Stimulated activated CD8-positive, alpha-beta memory T cell treated with anti-CD3 and anti-CD28 coated beads, Interleukin-4, amount 100 ng/mL, for 48 hours (primary cell): ENCODE results near the gene MAP4K4.

ENCODE experiments used
- DNase-seq: peaks from one replicate; pipeline ENCODE4 v3.0.0-alpha.2; 2020

Gene MAP4K4

DNA sequence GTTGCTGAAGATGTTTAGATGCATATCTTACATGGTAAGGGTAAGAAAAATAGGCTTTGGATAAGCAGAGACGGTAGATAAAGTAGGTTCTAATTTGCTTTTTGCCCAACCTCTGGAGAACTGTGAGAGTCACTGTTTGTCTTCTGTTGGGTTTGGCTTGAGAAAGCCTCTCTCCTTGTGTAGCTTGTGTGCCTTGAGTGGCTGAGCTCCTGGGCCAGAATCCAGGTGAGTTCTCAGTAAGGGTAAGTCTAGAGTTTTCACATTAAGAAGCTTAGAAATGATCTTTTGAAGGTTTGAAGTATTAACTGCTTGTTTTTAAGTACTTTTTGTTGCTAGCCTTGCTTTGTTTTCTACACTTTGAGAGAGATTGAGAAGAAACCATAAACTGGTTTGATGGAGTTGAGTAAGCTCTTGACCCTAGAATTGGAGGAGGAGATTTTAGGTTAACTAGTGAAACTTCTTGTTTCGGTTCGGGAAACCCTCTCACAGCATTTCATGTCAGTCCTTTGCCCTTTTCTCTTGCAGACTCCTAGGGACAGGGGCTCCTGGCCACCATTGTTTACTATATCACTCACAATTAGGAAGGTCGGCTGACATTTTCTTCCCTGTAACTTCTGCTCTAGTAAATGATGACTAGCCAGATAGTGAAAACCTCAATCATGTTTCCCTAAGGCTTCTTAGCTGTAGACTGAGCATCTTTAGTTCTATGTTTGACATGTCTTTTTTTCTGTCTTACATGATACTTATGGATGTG is 26.0 kb downstream of the MAP4K4 start:
- DNase-seq = no peak

DNA sequence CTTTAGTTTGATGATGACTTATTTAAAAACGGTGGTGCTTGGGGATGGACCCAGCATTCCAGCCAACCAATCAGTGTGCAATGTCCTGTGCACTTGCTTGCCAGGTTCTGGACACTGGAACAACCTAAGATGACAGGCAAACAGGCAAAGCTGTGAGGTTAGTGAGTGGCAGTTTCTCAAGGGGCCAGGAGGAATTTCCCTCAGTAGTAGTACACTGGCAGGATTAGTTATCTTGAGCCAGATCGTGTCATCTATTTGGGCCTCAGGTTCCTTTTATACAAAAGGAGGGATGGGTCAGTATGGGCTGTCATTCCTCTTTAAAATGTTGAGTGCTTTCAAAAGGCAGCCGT is 26.6 kb downstream of the MAP4K4 start:
- no peak for DNase-seq

DNA sequence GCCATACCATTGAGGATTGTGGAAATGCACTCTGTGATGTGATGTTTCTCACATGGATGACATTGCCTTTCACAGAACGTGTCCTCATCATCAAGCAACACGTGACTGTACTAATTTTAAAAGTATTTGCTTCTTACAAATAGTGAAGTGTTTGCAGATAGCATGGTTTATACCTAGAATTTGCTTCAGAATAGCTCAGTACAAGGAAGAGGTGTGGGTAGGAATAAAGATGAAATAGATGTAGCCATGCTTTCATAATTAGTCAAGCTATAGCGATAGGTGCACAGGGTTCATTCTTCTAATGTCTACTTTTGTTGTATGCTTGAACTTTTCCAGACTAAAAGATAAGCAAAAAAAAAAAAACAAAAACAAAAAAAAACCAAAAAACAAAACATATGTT is 27.5 kb downstream of the MAP4K4 start:
- DNase-seq = no peak

DNA sequence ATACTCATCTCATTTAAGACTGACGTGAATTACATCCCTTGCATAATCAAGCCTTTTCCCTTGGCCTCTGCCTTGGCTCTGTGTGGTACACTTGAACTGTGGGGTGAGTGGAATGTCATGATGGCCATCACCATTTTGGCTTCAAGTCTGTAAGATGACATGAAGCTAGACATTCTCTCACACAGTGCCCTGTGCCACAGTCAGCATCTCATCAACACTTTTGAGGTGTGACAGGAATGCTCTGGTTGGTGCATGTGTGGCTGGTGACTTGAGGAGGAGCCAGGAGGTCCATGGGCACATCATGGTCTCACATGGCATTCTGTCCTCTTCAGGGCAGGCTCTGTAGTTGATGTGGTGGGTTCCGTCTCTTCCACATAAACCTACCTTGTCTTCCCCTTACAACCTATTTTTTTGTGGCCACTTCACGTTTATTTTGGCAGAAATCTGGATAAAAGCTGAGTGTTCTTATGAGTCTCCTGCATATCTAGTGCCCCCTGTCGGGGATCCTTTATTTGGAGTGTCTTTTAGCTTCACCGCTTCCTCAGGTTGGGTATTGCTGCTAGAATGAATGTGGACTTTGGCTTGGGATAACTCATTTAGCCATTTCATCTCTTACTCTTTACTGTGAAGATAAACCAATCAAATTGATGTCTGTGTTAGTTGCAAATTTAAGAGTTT is 28.1 kb downstream of the MAP4K4 start:
- no peak for DNase-seq

DNA sequence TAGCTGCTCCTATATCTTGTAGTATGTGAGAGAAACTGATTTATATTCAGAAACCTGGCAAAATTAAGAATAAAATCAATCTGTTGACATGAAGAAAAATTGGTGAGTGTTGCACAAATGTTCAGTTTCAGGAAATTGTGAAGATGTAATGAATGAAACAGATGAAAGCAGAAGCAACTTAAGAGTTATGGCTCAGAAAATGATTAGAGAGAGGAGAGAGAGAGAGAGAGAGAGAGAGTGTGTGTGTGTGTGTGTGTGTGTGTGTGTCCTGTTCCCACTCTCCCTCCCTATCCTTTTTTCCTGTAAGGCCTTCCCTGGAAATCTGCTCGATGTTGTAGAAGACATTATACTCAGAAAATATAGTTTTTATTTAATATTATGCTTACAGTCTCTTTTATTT is 31.4 kb downstream of the MAP4K4 start:
- DNase-seq = no peak

DNA sequence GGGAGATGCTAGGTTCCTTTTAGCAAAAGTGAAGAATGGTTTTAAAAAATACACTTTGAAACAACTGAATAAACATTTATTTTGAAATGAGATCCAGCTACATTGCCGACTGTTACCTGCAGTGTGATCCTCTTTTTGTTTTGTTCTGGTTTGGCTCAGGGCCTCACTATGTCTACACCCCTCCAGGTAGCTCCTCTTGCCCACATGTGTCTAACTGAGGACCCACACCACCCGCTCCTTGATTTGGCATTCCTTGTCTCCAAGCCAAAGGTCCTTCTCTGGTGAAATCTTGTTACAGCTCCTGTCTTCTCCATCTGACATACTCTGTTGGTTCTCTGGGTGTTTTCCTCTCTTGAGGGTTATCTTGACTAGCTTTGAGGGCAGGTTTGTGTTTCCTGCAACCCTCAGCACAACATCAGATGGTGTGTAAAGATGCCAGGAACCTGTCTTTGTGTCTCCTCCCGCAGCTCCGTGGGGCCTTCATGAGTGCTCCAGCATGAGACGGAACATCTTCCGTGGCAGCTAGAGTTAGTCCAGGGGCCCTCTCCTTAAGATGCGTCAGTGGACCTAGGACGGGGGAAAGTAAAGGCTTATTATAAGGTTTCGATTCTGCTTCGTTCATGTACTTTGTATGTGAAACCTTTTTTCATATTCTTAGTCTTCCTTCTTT is 32.1 kb downstream of the MAP4K4 start:
- DNase-seq = no peak

DNA sequence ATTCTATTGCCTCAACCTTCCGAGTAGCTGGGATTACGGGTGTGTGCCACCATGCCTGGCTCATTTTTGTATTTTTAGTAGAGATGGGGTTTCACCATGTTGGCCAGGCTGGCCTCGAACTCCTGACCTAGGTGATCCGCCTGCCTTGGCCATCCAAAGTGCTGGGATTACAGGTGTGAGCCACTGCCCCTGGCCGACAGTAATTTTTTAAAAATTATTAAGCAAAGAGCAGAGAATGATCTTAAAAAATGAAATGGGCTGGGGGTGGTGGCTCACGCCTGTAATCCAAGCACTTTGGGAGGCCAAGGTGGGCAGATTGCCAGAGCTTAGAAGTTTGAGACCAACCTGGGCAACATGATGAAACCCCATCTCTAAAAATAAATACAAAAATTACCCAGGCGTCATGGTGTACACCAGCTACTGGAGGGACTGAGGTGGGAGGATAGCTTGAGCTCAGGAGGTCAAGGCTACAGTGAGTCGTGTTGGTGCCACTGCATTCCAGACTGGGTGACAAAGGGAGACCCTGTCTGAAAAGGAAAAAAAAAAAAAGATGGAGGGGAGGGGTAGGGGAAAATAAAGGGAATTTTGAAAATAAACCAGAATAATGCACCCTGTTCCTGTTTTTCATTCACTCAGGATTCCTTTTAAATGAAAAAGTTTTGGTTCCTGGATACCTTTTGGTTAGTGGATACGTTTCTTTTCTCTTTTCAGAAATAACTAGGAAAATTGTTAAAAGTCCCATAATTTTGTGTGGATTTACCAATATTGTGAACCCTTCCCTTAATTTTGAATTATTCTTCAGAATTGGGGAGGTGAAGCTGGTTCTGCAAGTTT is 33.9 kb downstream of the MAP4K4 start:
- no peak for DNase-seq

DNA sequence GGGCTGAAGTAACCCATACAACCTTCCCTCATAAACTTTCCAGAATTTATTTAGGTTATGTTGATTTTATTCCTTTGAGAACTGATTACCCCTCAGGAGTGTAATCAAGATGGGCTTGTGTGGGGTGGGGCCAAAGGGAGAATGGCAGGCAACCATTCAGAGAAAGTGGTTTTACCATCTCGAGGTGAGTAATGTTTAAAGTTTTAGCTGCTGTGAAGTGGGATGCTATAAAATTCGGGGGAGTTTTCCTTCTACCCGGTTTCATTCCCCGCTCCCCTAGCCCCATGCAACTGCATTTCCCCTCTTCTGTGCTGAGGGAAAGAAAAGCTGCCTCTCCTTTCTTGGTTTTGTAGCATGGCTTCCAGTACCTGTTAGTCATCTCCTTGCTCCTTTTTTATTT is 34.7 kb downstream of the MAP4K4 start:
- DNase-seq = no peak

DNA sequence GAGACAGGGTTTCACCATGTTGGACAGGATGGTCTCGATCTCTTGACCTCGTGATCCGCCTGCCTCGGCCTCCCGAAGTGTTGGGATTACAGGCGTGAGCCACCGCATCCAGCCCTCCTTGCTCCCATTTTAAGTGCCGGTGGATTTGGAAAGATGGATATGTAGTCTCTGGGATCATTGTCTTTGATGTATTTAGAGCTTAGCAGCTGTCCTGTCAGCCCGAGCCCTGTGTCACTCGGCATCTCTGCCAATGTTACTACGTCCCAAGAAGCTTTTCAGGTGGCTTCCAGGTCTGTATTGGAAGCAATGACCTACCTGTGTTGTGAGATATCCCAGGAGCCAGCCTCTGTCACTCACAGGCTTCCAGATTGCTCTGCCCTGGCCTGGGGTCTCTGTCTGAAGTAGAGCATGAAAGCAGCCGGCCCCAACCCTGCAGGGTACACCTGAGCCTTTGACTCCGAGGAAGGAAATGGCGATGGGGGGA is 35.3 kb downstream of the MAP4K4 start:
- no peak for DNase-seq

DNA sequence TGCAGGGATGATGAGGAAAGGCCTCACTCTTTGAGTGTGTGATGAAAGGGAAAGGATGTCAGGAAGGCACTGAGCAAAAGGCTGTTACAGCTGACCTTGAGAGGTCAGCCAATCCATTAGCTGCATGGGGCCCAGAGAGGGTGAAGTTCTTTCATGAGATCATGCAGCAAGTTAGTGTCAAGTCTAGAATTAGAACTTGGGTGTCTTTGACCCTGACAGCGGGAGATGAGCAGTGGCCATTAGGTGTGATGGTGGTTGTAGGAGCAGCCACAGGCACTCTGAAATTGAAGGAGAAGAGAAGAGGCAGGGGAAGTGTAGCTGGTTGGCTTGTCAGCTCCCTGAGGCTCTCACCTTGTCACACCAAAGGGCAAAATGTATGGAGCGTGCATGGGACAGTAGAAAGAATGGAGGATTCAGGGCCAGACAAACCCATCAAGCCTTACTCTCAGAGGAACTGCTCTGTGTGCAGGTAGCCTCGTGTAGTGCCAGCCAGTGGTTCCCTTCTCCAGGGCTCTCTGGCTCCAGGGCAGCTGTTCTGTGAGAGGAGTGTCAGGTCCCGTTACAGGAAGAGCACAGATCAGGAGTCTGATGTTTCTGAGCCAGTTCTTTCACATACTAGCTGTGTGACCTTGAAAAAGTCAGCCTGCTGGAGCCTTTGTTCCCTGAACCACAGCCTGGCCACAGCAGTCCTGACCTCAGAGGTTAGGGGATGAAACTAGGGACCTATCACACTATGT is 35.9 kb downstream of the MAP4K4 start:
- no peak for DNase-seq

DNA sequence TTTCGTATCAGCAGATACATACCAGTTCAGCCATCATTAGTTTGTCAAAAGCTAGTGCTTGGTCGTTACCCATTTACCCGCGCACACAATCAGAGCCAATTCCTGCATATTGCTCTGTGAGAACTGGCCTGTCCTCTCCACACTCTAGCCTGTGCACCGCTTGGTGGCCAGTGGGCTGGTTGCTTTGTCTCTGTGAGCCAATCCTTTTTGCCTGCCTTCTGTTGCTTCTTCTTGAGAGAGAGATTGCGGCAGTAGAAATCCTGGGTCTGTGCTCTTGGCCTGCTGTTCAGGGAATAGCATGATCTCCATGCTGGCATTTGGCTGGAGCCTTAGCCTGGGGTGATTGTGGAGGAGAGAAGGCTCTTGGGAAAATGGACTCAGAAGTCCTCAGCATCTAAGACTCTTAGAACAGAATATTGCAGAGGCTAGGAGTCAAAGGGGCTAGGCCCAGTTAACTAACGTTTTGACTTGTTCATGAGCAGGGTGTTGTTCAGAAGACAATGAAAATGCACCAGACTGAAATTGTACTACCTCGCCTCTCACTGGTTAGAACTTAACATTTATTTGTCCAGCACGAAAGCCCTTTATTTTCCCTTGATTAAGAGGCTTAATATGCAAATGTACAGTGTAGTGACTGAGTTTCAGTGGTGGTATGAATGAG is 37.1 kb downstream of the MAP4K4 start:
- DNase-seq = no peak

DNA sequence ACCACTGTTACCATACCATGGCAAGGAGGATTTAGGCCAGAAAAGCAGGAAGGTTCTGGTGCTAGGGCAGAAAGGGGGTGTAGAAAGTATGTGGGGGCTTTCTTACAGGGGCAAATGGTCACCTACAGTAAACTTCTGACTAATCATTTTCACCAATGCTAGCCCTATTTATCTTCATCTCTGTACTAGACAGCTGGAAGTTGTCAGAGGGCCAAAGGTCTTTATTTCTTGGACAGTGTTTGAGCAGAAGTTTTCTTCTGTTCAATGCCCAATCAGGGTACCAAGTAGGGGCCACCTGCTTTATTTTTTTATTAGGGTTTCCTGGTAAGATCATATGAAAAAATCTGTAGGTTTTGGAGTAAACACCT is 37.6 kb downstream of the MAP4K4 start:
- DNase-seq = no peak

DNA sequence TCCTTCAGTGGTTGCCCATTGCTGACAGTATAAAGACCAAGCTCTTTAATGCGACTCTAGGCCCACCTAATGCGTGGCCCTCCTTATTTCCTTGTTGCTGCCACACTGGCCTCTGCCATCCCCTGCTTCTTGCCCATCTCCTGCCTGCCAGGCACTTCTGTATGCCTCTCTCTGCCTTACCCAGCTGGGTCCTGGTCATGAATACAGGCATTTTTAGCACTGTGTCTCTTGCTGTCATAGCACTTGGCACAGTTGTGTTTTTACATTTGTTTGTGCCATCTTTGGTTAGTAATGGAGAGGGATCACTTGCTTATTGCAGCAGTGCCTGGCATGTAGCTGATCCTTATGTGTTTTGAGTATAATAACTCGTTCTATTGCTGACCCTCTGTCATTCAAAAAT is 38.7 kb downstream of the MAP4K4 start:
- DNase-seq = no peak

DNA sequence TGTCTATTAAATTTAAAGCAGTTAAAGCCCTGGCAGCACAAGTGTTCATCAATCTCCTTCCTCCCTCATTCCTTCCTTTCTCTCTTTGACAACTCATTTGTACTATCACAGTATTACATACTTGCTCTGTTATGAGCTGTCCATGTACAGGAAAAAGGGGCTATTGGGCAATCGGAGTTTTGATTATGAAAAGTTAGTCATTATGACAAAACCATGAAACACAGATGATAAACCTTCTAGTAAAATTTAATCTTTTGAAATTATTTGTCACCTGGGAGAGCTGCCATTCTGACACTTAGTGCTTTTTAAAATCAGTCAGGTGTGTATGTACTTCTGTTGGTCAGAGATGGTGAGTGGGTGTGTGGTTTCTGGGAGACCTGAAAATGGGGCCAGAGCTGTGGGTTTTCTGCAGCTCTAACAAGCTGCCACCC is 39.4 kb downstream of the MAP4K4 start:
- peak; percentile 58 for DNase-seq

DNA sequence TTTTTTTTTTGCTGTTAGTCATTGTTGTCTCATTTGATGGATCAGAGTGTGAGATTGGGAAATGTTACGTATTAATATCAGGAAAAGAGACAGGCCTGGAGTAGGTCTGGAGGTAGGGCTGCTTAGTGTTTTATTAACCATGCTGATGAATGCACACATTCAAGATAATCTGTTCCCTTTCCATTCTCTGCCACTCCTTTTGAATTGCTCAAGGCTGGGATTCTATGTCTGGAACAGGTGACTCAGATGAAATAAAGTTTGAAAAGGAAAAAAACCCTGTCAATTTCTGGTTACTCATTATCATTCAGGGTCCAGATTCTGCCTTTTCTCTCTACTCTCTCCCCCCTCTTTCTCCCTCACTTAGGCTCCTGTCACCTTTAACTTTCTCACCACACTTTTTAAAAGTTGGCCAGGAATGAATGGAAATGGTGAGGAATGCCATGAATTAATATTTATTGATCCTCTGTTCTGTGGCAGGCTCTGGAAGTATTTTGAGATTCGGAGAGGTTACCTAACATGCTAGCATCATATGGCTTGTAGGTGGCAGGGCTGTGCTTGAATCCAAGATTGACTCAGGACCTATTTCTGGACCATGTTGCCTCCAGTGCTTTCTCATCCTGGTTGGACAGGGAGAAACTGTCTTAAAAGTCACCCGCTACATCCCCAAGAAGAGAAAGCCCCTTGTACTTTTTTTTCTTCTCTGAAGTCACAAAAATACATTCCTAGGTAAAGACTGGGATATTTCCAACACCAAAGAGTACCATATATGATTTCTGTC is 40.2 kb downstream of the MAP4K4 start:
- DNase-seq = no peak

DNA sequence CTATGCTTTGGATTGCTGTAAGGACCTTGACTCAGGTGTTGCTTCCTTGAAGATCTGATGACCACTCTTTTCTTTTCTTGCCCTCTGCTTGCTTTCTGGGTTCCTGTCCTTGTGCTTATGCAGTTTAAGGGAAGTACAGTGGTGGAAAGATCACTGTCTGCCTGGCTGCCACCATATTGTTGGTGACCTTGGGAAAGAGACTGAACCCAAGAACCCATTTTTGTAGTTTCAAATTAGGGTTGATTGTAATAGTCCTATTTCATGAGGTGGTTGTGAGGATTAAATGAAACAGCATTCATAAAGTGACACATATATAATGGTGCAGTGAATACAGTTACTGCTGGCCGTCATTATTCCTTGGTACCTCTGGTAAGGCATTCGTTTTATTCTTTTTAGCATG is 41.1 kb downstream of the MAP4K4 start:
- no peak for DNase-seq

DNA sequence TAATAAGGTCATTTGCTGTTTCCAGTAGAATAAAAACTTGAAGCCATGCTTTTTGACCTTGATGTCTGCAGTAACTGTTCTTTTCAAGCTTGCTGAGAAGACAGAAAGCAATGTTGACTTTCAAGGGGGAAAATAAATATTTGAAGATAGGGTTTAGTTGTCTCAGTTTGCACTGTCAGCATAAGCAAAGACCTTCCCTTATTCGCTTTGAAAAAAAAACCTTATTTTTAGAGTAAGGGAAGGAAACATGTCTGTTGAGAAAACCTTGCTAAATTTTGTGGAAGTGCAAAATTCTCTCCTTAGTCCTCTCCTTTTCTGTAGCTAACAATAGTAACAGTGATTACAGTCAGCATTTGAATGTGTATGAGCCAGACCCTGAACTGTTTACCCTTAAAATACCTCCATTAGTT is 43.1 kb downstream of the MAP4K4 start:
- no peak for DNase-seq

DNA sequence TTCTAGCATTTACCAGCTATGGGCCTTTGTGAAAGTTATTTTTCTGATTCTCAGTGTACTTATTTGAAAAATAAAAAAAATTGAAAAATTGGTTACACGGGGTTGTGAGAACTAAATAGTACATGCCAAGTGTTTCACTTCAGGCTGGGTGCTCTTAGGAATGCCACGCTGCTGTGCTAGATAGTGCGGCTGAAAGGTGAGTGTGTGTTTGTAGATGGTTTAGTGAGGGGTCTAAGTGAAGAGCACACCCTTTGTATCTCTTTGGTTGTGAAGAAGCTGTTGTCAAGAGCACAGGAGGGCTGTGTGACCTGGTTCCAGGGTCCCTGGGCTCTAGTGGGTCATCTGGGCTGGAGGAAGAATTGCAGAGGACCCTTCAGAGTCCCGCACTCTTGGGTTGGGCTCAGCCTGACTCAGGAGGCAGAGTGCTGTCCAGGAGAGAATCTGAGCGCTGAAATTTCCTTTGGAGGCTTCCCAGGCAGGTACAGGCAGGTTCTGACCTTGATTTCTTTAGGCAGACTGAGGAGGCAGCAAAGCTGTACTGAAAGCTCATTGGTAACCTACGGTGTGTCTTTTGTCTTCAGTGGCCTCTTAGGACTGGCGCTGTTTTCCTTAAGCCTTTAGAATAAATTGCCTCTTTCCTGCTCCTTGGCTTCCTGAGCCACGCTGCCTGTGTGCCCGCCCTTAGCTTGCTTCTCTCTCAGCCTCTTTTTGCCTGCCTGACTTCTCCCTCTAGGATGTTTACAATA is 44.4 kb downstream of the MAP4K4 start:
- no peak for DNase-seq

DNA sequence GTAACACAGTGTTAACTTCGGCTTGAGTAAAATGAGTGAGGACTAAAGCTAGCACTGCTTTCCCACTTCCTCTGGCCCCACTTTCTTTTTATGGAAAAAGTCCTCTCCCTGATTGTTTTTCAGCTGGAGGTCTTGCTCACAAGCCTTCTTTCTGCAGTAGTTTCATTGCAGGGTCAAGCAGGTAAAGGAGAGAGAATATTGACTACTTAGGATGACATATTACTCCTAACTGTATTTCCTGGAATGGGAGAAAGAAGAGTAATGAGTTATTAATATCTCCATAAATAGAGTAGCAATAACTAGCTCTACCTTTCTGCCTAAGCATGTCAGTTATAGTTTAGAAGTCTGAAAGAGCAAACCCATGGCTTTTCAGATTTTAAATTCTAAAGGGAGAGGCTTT is 45.0 kb downstream of the MAP4K4 start:
- DNase-seq = no peak

DNA sequence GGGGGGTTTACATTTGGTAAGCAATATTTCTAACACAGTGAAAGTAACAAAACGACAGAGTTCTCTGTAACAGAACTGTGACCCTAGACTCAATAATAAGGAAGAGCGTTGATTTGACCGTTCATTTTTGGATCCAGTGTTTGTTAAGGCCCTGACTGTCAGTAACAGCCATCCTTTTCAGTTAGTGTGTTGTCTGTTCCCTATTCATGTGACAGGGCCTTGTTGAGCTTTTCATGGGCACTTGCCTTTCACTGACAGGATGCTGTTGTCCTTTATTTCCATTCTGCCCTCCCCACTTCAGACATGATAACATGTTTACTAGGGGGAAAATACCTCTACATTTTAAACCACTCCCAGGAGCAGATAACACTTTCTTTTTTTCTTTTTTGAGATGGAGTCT is 45.8 kb downstream of the MAP4K4 start:
- DNase-seq = no peak
